ENCODE data around the gene GCK. TPM values are rescaled to one million over a fixed set of nuclear protein-coding genes. Genes with fewer than 3 reads are reported as not detected.

GCK gene
- total RNA-seq, 1 donor from 2014 or later = 2.7 TPM

- Histone ChIP-seq H3K4me3 (no peak overlapping the region), H3K27me3 (no peaks in the 10 kb centered on the region), H3K9me3 (no peaks in the 10 kb centered on the region), H3K4me1 (peaks cover 30 to 57% of the 10 kb centered on the region in 2 donors), H3K36me3 (no peaks in the 10 kb centered on the region), H3K27ac (peak overlapping the region; percentile 99 to 100)
- intact Hi-C loops (cut with DNase I) = no loop called here
- no peak for DNase-seq (ENCODE audit: low spot score in 2 of 2)
- TF ChIP-seq, protein P1, sequence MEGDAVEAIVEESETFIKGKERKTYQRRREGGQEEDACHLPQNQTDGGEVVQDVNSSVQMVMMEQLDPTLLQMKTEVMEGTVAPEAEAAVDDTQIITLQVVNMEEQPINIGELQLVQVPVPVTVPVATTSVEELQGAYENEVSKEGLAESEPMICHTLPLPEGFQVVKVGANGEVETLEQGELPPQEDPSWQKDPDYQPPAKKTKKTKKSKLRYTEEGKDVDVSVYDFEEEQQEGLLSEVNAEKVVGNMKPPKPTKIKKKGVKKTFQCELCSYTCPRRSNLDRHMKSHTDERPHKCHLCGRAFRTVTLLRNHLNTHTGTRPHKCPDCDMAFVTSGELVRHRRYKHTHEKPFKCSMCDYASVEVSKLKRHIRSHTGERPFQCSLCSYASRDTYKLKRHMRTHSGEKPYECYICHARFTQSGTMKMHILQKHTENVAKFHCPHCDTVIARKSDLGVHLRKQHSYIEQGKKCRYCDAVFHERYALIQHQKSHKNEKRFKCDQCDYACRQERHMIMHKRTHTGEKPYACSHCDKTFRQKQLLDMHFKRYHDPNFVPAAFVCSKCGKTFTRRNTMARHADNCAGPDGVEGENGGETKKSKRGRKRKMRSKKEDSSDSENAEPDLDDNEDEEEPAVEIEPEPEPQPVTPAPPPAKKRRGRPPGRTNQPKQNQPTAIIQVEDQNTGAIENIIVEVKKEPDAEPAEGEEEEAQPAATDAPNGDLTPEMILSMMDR (IDR thresholded peaks at IDR 0.05) = no peak
Measured at GRCh38 chr7:44099669-44100068, 89.6 kb downstream of the GCK start.

- no peak overlapping the region for H3K4me3 ChIP-seq
- TF ChIP-seq, protein P1 (IDR thresholded peaks at IDR 0.05) = no peak
- H3K36me3 ChIP-seq = no peaks in the 10 kb centered on the region
- H3K27me3 ChIP-seq = no peaks in the 10 kb centered on the region
- H3K4me1 ChIP-seq = peaks cover 26 to 51% of the 10 kb centered on the region in 2 donors
- intact Hi-C loops (cut with DNase I) = no loop called here
- H3K27ac ChIP-seq = peak overlapping the region; percentile 62 to 100
- H3K9me3 ChIP-seq = no peaks in the 10 kb centered on the region
- DNase-seq (ENCODE audit: low spot score in 2 of 2) = no peak
Measured at GRCh38 chr7:44098092-44099068, 90.9 kb downstream of the GCK start.

GRCh38 chr7:44097064-44097932 lies 91.9 kb downstream of the GCK start:
- peaks cover 17 to 41% of the 10 kb centered on the region in 2 donors for H3K4me1 ChIP-seq

DNA sequence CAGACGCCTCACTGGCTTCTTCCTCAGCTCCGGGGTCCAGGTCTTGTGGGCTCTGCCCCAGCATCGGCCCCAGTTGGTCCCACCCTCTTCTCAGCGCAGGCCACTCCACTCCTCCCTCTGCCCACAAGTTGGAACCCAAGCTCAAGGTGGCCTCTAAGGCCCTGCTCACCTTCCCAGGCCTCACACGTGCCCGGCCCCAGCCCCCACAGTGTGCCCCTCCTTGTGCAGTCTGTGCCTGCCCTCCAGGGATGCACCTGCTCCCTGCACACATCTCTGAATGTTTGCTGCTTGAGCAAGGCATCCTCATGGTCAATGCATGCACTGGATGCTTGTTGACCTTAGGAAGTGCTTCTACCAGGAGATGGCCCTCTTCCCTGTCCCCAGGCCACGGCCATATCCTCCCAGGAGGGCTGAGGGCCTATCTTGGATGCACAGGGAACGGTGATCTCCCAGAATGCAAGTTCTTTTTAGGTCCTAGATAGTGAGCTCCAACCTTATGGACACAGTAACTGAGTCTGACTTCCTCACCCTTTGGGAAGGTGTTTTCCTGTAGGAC lies 92.8 kb downstream of the GCK start:
- Histone ChIP-seq H3K36me3 (no peaks in the 10 kb centered on the region), H3K27me3 (no peaks in the 10 kb centered on the region), H3K4me1 (peaks cover 10 to 34% of the 10 kb centered on the region in 2 donors), H3K27ac (peak overlapping the region; percentile 62 to 100), H3K9me3 (no peaks in the 10 kb centered on the region), H3K4me3 (no peak overlapping the region)
- TF ChIP-seq, protein P1 (IDR thresholded peaks at IDR 0.05) = no peak
- DNase-seq (ENCODE audit: low spot score in 2 of 2) = no peak
- intact Hi-C loops (cut with DNase I) = no loop called here

More at GRCh38 chr7:44097064-44097932, 91.9 kb downstream of the GCK start:
- no peaks in the 10 kb centered on the region for H3K9me3 ChIP-seq
- no peak for DNase-seq (ENCODE audit: low spot score in 2 of 2)
- H3K27me3 ChIP-seq = no peaks in the 10 kb centered on the region
- TF ChIP-seq, protein P1 (IDR thresholded peaks at IDR 0.05) = no peak
- peak overlapping the region; percentile 62 to 100 for H3K27ac ChIP-seq
- intact Hi-C loops (cut with DNase I) = no loop called here
- no peaks in the 10 kb centered on the region for H3K36me3 ChIP-seq
- no peak overlapping the region for H3K4me3 ChIP-seq

GRCh38 chr7:44095781-44096180 lies 93.5 kb downstream of the GCK start:
- Histone ChIP-seq H3K27ac (peak overlapping the region; percentile 63 to 100), H3K4me1 (peaks cover 4 to 31% of the 10 kb centered on the region in 2 donors), H3K4me3 (no peak overlapping the region), H3K27me3 (no peaks in the 10 kb centered on the region), H3K36me3 (no peaks in the 10 kb centered on the region), H3K9me3 (no peaks in the 10 kb centered on the region)
- intact Hi-C loops (cut with DNase I) = no loop called here
- DNase-seq (ENCODE audit: low spot score in 2 of 2) = no peak
- TF ChIP-seq, protein P1 (IDR thresholded peaks at IDR 0.05) = no peak
